Trophoblast cell (in vitro differentiated cells and primary cell): ENCODE measurements around the gene SERGEF.
A peak's percentile ranks its signal among the peaks of the same experiment; 100 is the strongest.

Experiments used
- DNase-seq, 2 donors: peaks; one replicate each; pipeline ENCODE4 v3.0.0-alpha.2; 2016
- H2AFZ ChIP-seq: 2 replicates; pipeline ENCODE4 v1.6.1; 2013; ENCODE audit warnings: low read length, moderate library complexity, mild to moderate bottlenecking; ENCODE audit not compliant: insufficient read depth, poor library complexity
- H2AK5ac ChIP-seq: 2 replicates; pipeline ENCODE4 v1.6.1; 2013; ENCODE audit warnings: mild to moderate bottlenecking, low read length
- H2BK120ac ChIP-seq: 2 replicates; pipeline ENCODE4 v1.6.1; 2013; ENCODE audit warnings: low read length, mild to moderate bottlenecking, moderate library complexity; ENCODE audit not compliant: insufficient read depth, poor library complexity
- H2BK12ac ChIP-seq: 2 replicates; pipeline ENCODE4 v1.6.1; 2013; ENCODE audit warnings: mild to moderate bottlenecking, low read length, moderate library complexity
- H2BK5ac ChIP-seq: 2 replicates; pipeline ENCODE4 v1.6.1; 2013; ENCODE audit warnings: low read length, low read depth, moderate library complexity, mild to moderate bottlenecking; ENCODE audit not compliant: poor library complexity
- H3K14ac ChIP-seq: 2 replicates; pipeline ENCODE4 v1.6.1; 2013; ENCODE audit warnings: mild to moderate bottlenecking, low read length
- H3K18ac ChIP-seq: 2 replicates; pipeline ENCODE4 v1.6.1; 2013; ENCODE audit warnings: mild to moderate bottlenecking, low read length
- H3K23ac ChIP-seq: 2 replicates; pipeline ENCODE4 v1.6.1; 2013; ENCODE audit warnings: low read length
- H3K27ac ChIP-seq: 2 replicates; pipeline ENCODE4 v1.5.1; 2013; ENCODE audit warnings: low read depth, mild to moderate bottlenecking, inconsistent platforms, low read length, moderate library complexity
- H3K27me3 ChIP-seq: 2 replicates; pipeline ENCODE4 v1.6.1; 2013; ENCODE audit warnings: inconsistent platforms, mild to moderate bottlenecking, low read length, moderate library complexity; ENCODE audit not compliant: insufficient read depth
- H3K36me3 ChIP-seq, 2 experiments: 1 replicate in 1 of 2; 2 replicates in 1 of 2; pipeline ENCODE4 v1.6.1; 2013; ENCODE audit warnings: low read length in 2 of 2, mild to moderate bottlenecking in 2 of 2, moderate library complexity in 1 of 2; ENCODE audit not compliant: insufficient read depth in 2 of 2, control insufficient read depth in 1 of 2
- H3K4ac ChIP-seq: 2 replicates; pipeline ENCODE4 v1.6.1; 2013; ENCODE audit warnings: low read depth, mild to moderate bottlenecking, low read length, moderate library complexity
- H3K4me1 ChIP-seq, 2 experiments: 1 replicate in 1 of 2; 2 replicates in 1 of 2; pipeline ENCODE4 v1.6.1; 2013; ENCODE audit warnings: low read length in 2 of 2, mild to moderate bottlenecking in 2 of 2, moderate library complexity in 1 of 2; ENCODE audit not compliant: insufficient read depth in 2 of 2, control insufficient read depth in 1 of 2
- H3K4me2 ChIP-seq: 2 replicates; pipeline ENCODE4 v1.6.1; 2013; ENCODE audit warnings: inconsistent platforms, mild to moderate bottlenecking, low read length, moderate library complexity
- H3K4me3 ChIP-seq: 2 replicates; pipeline ENCODE4 v1.5.1; 2013; ENCODE audit warnings: mild to moderate bottlenecking, low read depth, low read length, inconsistent platforms
- H3K79me1 ChIP-seq: one replicate; pipeline ENCODE4 v1.6.1; 2013; ENCODE audit warnings: low read length
- H3K79me2 ChIP-seq: 2 replicates; pipeline ENCODE4 v1.6.1; 2013; ENCODE audit warnings: low read length, mild to moderate bottlenecking; ENCODE audit not compliant: control insufficient read depth, insufficient read depth, poor library complexity
- H3K9ac ChIP-seq: 2 replicates; pipeline ENCODE4 v1.6.1; 2013; ENCODE audit warnings: mild to moderate bottlenecking, low read length
- H3K9me3 ChIP-seq: 2 replicates; pipeline ENCODE4 v1.6.1; 2013; ENCODE audit warnings: low read depth, mild to moderate bottlenecking, control low read depth, inconsistent platforms, low read length; ENCODE audit not compliant: insufficient read depth
- H4K12ac ChIP-seq: 2 replicates; pipeline ENCODE4 v1.6.1; 2013; ENCODE audit warnings: low read depth, mild to moderate bottlenecking, low read length, moderate library complexity
- H4K8ac ChIP-seq: 2 replicates; pipeline ENCODE4 v1.6.1; 2013; ENCODE audit warnings: low read depth, mild to moderate bottlenecking, low read length, moderate library complexity
- H4K91ac ChIP-seq: one replicate; pipeline ENCODE4 v1.6.1; 2013; ENCODE audit warnings: low read depth, mild to moderate bottlenecking, low read length, moderate library complexity
- WGBS: extraction: QIAGEN DNeasy Blood & Tissue Kit; methylation state at CpG from one replicate; pipeline ENCODE4 v1.1.7; 2013; ENCODE audit warnings: missing lambda C conversion rate; ENCODE audit not compliant: insufficient read length, insufficient coverage; ENCODE audit errors: extremely low coverage; 5-methylcytosine and 5-hydroxymethylcytosine counted together

The SERGEF gene

DNA sequence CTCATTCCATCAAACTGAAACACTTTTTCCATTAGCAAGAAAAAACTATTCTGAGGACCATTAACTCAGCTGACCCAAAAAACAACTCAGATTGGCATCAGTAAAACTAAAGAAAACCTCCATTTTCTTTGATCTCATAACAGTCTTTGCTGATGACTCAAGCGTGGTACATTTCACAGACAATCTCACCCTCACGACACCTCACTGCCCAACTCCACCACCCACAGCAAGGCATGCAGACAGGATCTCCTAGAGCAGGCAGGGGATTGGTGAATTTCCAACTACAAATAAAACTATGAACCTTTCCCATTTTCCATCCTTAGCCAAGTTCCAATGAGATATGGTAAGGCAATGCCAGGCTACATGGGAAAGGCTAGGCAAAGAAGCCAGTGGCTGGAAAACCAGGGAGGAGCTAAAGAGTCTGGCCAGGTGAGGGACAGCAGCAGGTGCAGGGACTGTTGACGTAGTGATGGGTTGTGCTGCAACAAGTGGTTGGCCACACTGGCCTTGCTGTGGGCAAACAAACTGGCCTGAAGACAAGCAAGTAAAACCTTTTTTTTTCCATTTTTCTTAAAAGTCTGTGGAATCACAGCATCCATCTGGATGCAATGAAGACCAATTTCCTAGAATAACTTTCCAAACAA, 97.2 kb downstream of the SERGEF start:
- no CpG with 5 or more reads among the region's 3 CpGs for WGBS
- H2BK120ac ChIP-seq, result no peak overlapping the region
- no peak overlapping the region for H2BK12ac ChIP-seq
- no peak overlapping the region for H4K8ac ChIP-seq
- H3K79me1 ChIP-seq, result no peaks in the 10 kb centered on the region
- H3K18ac ChIP-seq, result no peak overlapping the region
- no peaks in the 10 kb centered on the region for H3K9me3 ChIP-seq
- no peak overlapping the region for H4K91ac ChIP-seq
- no peak overlapping the region for H4K12ac ChIP-seq
- H3K27ac ChIP-seq, result no peak overlapping the region
- H2AFZ ChIP-seq, result no peak overlapping the region
- no peaks in the 10 kb centered on the region for H3K79me2 ChIP-seq
- no peak overlapping the region for H3K9ac ChIP-seq
- no peak overlapping the region for H3K23ac ChIP-seq
- H3K36me3 ChIP-seq, result no peaks in the 10 kb centered on the region
- no peak overlapping the region for H3K14ac ChIP-seq
- H3K4me3 ChIP-seq, result no peak overlapping the region
- H3K27me3 ChIP-seq, result no peaks in the 10 kb centered on the region
- no peak overlapping the region for H3K4me2 ChIP-seq
- no peak overlapping the region for H2BK5ac ChIP-seq
- no peak overlapping the region for H2AK5ac ChIP-seq
- DNase-seq, result peak in 1 of 2 donors; percentile 47
- H3K4ac ChIP-seq, result no peak overlapping the region
- H3K4me1 ChIP-seq, result no peaks in the 10 kb centered on the region

- Histone ChIP-seq H3K36me3 (no peaks in the 10 kb centered on the region), H3K9ac (no peak overlapping the region), H2BK12ac (no peak overlapping the region), H2BK5ac (no peak overlapping the region), H4K8ac (no peak overlapping the region), H3K4ac (no peak overlapping the region), H3K79me1 (no peaks in the 10 kb centered on the region), H3K9me3 (no peaks in the 10 kb centered on the region), H3K79me2 (no peaks in the 10 kb centered on the region), H3K4me2 (no peak overlapping the region), H2AK5ac (no peak overlapping the region), H3K23ac (no peak overlapping the region), H3K4me3 (no peak overlapping the region), H3K4me1 (no peaks in the 10 kb centered on the region), H2AFZ (no peak overlapping the region), H4K91ac (no peak overlapping the region), H2BK120ac (no peak overlapping the region), H3K27me3 (no peaks in the 10 kb centered on the region), H3K18ac (no peak overlapping the region), H3K14ac (no peak overlapping the region), H3K27ac (no peak overlapping the region), H4K12ac (no peak overlapping the region)
- no peak for DNase-seq
- WGBS, result no CpG with 5 or more reads among the region's 4 CpGs
These were observed 97.9 kb downstream of the SERGEF start for GRCh38 chr11:17914957-17915356.

DNA sequence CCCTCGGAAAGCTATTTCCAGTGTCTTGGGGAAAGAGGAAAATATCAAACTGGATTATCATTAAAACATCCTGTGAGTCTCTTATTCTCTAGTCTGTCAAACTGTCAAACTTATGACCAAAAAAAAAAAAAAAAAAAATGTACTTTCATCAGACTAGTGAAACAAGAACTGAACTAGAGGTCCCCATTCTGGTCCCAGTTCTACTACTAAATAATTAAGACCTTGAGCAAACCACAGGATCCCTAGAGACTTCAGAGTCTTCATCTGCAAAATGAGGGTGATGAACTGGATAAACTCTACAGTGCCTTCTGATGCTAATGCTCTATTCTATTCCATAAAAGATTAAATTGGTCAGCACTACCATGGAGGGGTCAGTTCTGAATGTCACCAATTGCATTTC, 105.8 kb downstream of the SERGEF start:
- WGBS, result no CpG with 5 or more reads among the region's 1 CpG
- H2AFZ ChIP-seq, result no peak overlapping the region
- H3K4me3 ChIP-seq, result no peak overlapping the region

DNA sequence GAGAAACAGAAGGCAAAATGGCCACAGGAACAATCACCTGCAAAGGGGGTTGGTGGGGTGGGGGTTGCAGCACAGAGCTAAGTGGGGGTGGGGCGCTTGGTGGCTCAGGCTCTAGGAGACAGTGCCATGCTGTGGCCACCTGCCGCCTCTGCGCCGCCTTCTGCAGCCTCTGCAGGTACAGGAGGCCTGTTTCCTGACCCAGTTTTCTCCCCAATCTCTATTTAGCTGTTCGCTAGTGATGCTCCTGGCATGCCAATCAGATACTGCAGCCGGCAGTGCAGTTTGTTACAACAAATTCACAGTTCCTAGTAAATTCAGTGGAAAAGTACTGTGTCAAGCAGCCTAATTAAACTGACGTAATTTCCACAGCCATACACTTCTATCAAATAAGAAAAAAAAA, 106.4 kb downstream of the SERGEF start:
- Histone ChIP-seq H4K8ac (no peak overlapping the region), H3K18ac (no peak overlapping the region), H3K79me1 (no peaks in the 10 kb centered on the region), H2BK5ac (no peak overlapping the region), H2AK5ac (no peak overlapping the region), H2BK120ac (no peak overlapping the region), H3K9ac (no peak overlapping the region), H3K4me2 (no peak overlapping the region), H3K4me1 (no peaks in the 10 kb centered on the region), H4K12ac (no peak overlapping the region), H2BK12ac (no peak overlapping the region), H3K79me2 (no peaks in the 10 kb centered on the region), H3K27me3 (no peaks in the 10 kb centered on the region), H2AFZ (no peak overlapping the region), H3K27ac (no peak overlapping the region), H3K4ac (no peak overlapping the region), H3K9me3 (no peaks in the 10 kb centered on the region), H4K91ac (no peak overlapping the region), H3K23ac (no peak overlapping the region), H3K4me3 (no peak overlapping the region), H3K36me3 (no peaks in the 10 kb centered on the region), H3K14ac (no peak overlapping the region)
- no peak for DNase-seq
- WGBS, result no CpG with 5 or more reads among the region's 7 CpGs

More for the DNA sequence above, 105.8 kb downstream of the SERGEF start:
- no peak for DNase-seq
- H3K36me3 ChIP-seq, result no peaks in the 10 kb centered on the region
- no peak overlapping the region for H3K27ac ChIP-seq
- H3K27me3 ChIP-seq, result no peaks in the 10 kb centered on the region
- no peaks in the 10 kb centered on the region for H3K79me2 ChIP-seq
- H3K23ac ChIP-seq, result no peak overlapping the region
- H4K8ac ChIP-seq, result no peak overlapping the region
- H3K4ac ChIP-seq, result no peak overlapping the region
- no peak overlapping the region for H2BK120ac ChIP-seq
- no peak overlapping the region for H2BK5ac ChIP-seq
- no peak overlapping the region for H4K91ac ChIP-seq
- H3K79me1 ChIP-seq, result no peaks in the 10 kb centered on the region
- no peak overlapping the region for H3K9ac ChIP-seq
- H2AK5ac ChIP-seq, result no peak overlapping the region
- H4K12ac ChIP-seq, result no peak overlapping the region
- no peak overlapping the region for H3K4me2 ChIP-seq
- H2BK12ac ChIP-seq, result no peak overlapping the region
- H3K9me3 ChIP-seq, result no peaks in the 10 kb centered on the region
- no peaks in the 10 kb centered on the region for H3K4me1 ChIP-seq
- no peak overlapping the region for H3K18ac ChIP-seq
- no peak overlapping the region for H3K14ac ChIP-seq
